GM12892 (cell line): ENCODE measurements around the gene SCARB1.

Source experiments
- DNase-seq: peaks from one replicate; pipeline ENCODE4 v3.0.0; 2011; ENCODE audit not compliant: insufficient read length
- FAIRE-seq: peaks from 2 replicates; lab custom pipeline; 2011; peaks lifted over from hg19 to GRCh38; lab: Jason Lieb, UNC
- POLR2A ChIP-seq: IDR thresholded peaks from 2 replicates; pipeline ENCODE4 v1.6.1; 2011; ENCODE audit warnings: low read depth, low read length, control low read depth
- POLR2AphosphoS5 ChIP-seq: IDR thresholded peaks from 2 replicates; pipeline ENCODE4 v1.6.1; 2011; ENCODE audit warnings: low read depth, low read length, control low read depth
- TAF1 ChIP-seq: IDR thresholded peaks from 2 replicates; pipeline ENCODE4 v1.6.1; 2011; ENCODE audit warnings: low read depth, mild to moderate bottlenecking, control low read depth, low read length, borderline replicate concordance

The SCARB1 gene

DNA sequence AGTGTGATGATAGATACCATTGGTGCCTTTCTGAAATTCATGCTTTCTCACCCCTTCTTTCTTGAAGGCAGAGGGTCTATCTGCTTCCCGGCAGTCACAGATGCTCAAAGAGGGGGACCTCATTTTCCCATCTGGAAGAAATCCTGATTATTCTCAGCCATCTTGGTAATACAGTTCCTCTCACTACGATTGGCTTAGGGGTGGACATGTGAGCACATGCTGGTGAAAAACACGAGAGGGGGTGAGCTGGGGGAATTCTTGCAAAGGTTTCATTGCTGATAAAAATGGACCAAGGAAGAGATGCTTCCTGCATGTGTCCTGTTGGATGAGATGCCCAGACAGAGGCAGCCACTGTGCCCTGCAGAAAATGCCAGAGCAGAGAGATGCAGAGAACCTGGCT lies 13.8 kb upstream of the SCARB1 start:
- FAIRE-seq = no peak

DNA sequence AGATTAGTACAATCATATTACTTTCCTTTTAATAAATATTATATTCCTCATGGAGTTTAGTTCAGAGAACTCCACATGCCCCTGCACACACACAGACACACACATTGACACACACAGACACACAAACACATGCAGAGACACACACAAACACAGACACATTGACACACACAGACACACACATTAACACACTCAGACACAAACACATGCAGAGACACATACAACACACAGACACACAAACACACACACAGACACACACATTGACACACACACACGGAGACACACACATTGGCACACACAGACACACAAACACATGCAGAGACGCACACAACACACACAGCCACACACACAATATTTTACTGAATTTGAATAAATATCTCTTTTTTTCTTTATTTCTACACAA lies 12.5 kb upstream of the SCARB1 start:
- peak; percentile 54 for FAIRE-seq
- DNase-seq = no peak
- TF ChIP-seq POLR2AphosphoS5 (no peak), TAF1 (no peak), POLR2A (no peak)

More for the DNA sequence above, 13.8 kb upstream of the SCARB1 start:
- no peak for TF ChIP-seq POLR2A
- no peak for TF ChIP-seq POLR2AphosphoS5
- no peak for TF ChIP-seq TAF1
- no peak for DNase-seq

DNA sequence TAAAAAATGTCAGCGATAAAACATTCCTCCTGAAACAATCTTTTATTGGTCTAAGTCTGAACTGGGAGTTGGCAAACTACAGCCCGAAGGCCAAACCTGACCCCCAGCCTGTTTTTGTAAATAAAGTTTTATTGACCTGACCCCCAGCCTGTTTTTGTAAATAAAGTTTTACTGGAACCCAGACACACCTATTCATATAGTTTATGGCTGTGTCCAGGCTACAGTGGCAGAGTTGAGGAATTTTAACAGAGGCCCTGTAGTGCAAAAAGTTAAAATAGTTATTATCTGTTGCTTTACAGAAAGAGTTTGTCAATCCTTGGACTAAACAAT lies 12.1 kb upstream of the SCARB1 start:
- TF ChIP-seq TAF1 (no peak), POLR2AphosphoS5 (no peak), POLR2A (no peak)
- no peak for FAIRE-seq
- no peak for DNase-seq

DNA sequence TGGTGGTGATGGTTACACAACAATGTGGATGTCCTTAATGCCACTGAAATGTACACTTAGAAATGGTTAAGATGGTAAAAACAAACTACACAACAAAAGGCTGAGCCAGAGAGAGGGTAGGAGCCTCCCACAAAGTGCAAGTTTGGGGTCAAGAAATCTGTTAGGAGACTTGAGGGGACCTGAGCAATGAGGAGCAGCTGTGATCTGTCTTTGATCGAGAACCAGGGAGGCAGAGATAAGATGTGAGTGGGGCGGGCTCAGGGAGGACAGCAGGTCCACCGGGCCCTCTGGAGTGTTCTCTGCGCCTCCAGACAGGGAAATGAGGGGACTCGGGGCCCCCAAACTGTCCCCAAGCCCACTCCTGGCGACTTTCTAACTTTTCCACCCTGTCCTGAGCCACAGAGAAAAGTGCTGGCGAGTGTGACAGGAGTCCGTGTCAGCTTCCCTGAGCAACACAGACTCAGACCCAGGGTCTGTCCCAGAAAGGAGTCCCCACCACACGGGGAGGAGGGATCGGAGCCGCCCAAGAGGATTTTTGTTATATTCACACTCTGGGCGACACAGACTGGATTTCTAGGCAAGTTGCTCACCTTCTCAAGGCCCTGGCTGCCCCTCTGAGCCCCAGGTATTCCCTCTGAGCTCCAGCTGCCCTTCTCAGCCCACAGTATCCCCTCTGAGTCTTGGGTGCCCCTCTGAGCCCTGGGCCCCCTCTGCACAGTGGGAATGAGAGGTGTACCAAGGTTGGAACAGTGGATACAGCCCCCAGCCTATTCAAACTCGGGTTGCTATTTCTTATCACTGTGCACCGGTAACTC lies 11.5 kb upstream of the SCARB1 start:
- DNase-seq (no peak), FAIRE-seq (no peak)
- no peak for TF ChIP-seq POLR2AphosphoS5

DNA sequence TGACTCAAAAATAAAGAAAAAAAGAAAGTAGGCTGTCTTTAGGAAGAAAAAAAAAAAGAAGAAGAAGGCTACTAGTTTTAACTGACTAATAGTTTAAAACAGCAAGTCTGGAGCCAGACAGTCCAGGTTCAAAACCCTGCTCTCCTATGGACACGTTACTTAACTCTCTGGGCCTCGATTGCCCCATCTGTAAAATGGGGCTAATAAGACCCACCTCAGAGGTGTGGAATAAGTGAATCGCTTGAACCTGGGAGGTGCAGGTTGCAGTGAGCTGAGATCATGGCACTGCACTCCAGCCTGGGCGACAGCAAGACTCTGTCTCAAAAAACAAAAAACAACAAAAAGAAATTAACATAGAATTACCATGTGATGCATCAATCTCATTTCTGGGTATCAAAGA lies 10.5 kb upstream of the SCARB1 start:
- peak; percentile 51 for FAIRE-seq
- no peak for DNase-seq
- TF ChIP-seq TAF1 (no peak), POLR2A (no peak), POLR2AphosphoS5 (no peak)

DNA sequence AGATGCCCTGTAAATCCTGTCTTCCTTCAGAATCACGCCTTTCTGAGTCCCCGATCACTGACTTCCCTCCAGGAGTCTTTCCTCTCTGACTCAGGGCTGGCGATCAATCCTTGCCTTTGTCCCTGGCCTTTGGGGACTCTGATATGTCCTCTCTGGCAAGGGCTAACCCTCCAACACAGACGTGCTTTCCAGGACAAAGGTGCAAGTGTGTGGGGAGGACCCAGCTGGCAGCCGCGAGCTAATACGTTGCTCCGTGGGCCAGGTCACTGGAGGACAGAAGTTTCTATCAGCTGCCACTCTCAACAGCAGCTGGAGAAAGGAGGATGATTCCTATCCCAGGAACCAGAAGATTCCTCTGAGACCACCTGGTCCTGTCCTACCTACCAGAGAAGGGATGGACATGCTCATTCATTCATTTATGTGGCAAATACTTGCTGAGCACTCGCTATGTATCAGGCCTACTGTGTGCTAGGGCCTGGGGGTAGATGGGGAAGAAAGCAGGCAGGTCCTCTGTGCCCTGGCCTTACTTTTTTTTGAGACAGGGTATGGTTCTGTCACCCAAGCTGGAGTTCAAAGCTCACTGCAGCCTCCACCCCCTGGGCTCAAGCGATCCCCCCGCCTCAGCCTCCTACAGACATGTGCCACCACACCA lies 8.5 kb upstream of the SCARB1 start:
- DNase-seq (no peak), FAIRE-seq (no peak)
- TF ChIP-seq POLR2AphosphoS5 (no peak), TAF1 (no peak), POLR2A (no peak)

DNA sequence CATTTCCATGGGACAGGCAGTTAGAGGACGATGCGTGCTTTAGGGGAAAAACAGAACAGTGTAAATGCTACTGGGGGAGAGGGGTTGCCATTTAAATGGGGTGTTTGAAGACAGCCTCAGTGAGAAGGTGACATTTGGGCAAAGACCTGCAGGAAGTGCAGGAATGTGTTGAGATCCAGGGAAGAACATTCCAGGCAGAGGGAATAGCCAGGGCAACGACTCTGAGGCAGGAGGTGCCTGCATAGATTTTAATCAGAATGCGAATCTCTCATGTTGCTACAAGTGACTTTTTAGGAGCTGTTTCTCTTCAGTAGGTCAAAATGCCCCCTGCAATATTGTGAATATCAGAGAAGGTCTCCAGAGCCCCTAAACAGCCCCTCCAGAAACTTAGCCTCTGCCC lies 7.6 kb upstream of the SCARB1 start:
- FAIRE-seq (no peak), DNase-seq (no peak)
- TF ChIP-seq POLR2AphosphoS5 (no peak), POLR2A (no peak), TAF1 (no peak)

DNA sequence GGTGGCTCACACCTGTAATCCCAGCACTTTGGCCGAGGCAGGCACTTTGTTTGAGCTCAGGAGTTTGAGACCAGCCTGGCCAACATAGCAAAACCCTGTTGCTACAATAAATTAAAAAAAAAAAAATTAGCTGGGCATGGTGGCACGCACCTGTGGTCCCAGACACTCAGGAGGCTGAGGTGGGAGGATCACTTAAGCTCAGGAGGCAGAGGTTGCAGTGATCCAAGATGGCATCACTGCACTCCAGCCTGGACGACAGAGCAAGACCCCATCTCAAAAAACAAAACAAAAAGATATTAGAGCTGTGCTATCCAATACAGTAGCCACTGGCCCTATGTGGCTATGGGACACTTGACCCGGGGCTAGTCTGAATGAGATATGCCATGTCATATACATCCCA lies 6.9 kb upstream of the SCARB1 start:
- FAIRE-seq = no peak
- DNase-seq = no peak
- TF ChIP-seq POLR2A (no peak), POLR2AphosphoS5 (no peak), TAF1 (no peak)

DNA sequence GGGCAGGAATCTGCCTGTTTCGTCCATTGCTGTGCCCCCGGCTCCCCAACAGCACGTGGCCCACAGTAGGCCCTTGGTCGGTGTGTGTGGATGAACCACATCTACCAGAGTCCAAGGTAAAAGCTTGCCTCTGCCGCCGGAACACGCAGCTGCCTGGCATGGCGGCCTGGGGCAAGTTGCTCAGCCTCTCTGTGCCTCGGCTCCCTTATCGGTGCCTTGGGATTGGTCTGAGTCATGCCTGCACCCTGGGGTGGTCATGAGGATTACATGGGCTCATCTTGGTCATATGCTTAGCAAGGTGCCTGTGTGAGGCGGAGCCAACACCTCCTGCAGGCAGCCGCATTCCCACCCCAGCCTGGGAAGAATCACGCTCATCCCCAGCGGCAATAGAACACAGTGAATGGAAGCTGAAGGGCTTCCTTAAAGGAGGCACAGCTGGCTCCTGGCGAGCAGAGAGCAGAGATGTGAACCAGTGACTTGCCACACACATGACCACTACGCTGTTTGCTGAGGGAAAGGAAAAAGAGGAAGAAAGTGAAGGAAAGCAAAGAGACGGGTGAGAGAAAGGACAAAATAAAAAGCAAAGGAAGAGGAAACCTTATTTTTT lies 5.5 kb upstream of the SCARB1 start:
- no peak for TF ChIP-seq POLR2A
- TF ChIP-seq TAF1 = no peak
- TF ChIP-seq POLR2AphosphoS5 = no peak
- DNase-seq (no peak), FAIRE-seq (no peak)

DNA sequence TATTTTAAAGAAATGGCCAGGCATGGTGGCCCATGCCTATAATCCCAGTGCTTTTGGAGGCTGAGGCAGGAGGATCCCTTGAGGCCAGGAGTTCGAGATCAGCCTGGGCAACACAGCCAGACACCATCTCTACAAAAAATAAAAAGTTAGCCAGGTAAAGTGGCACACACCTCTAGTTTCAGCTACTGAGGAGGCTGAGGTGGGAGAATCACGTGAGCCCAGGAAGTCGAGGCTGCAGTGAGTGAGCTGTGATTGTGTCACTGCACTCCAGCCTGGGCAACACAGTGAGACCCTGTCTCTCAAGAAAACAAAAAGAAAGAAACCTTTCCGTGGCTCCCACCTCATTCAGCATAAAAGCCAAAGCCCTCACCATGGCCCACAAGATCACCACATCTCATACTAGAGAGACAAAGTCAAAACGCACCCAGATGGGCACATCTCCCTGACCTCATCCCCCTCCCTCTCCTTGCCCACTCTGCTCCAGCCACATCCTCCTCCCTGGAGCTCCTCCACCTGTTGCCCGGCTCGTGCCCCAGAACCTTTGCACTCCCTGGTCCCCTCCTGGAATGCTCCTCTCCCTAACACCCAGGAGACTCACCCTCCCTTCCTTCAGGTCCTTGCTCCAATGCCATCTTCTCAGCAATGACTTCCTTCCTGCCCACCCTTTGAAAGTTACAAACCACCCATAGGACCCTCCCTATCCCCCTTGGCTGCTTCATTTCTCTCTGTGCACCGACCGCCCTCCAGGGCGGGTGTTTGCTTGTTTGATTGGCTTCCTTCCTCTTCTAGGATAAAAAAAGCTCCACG lies 4.8 kb upstream of the SCARB1 start:
- DNase-seq = no peak
- no peak for FAIRE-seq
- no peak for TF ChIP-seq POLR2AphosphoS5
- TF ChIP-seq TAF1 = no peak
- no peak for TF ChIP-seq POLR2A

DNA sequence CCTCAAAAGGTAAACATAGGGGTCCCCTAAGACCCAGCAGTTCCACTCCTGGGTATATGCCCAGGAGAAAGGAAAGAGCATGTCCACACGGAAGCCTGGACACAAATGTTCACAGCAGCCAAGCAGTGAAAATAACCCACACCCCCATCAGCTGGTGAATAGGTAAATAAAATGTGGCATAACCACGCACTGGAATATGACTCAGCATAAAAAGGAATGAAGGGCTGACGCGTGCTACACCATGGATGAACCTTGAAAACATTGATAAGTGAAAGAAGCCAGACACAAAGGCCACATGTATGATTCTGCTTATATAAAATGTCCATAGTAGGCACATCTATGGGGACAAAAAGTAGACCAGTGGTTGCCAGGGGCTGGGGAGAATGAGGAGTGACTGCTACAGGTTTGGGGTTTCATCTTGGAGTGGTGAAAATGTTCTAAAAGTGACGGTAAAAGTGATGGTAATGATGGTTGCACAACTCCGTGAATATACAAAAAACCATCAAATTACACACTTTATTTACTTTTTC lies 3.8 kb upstream of the SCARB1 start:
- FAIRE-seq = no peak
- TF ChIP-seq POLR2AphosphoS5 (no peak), POLR2A (no peak), TAF1 (no peak)
- no peak for DNase-seq
